GM21529 (cell line): Measurements from ENCODE around the gene FIBP.
"Not testable (repeated sequence)": the region's sequence is repeated elsewhere in the genome, so short reads cannot be mapped to it uniquely, and the experiment has no call there.

Experiments used
- ATAC-seq: cut with Tn5 transposase; IDR thresholded peaks from one replicate; pipeline ENCODE4 v1.9.1; 2021; ENCODE audit not compliant: unreplicated experiment

Gene FIBP

GRCh38 chr11:65915101-65915820 is 27.0 kb upstream of the FIBP start:
- ATAC-seq: no peak

- ATAC-seq: no peak
Observed at GRCh38 chr11:65912845-65913244, 24.6 kb upstream of the FIBP start.

- ATAC-seq: no peak
Observed at GRCh38 chr11:65911682-65912568, 23.7 kb upstream of the FIBP start.

GRCh38 chr11:65907878-65908277 is 19.6 kb upstream of the FIBP start:
- no peak for ATAC-seq

GRCh38 chr11:65906602-65907001 is 18.3 kb upstream of the FIBP start:
- no peak for ATAC-seq

GRCh38 chr11:65903715-65904114 is 15.4 kb upstream of the FIBP start:
- ATAC-seq: no peak

GRCh38 chr11:65903068-65903481 is 14.8 kb upstream of the FIBP start:
- no peak for ATAC-seq

- no peak for ATAC-seq
Observed at GRCh38 chr11:65900899-65901180, 12.6 kb upstream of the FIBP start.

- peak; percentile 79 for ATAC-seq
Observed at GRCh38 chr11:65900125-65900898, 12.0 kb upstream of the FIBP start, which contains the start of gene FOSL1. FOSL1 (minus strand) TSS chr11:65900388; CDS start chr11:65900339, 49 bp downstream.

- ATAC-seq: no peak
Observed at GRCh38 chr11:65899356-65900124, 11.3 kb upstream of the FIBP start.

GRCh38 chr11:65898656-65899355 is 10.5 kb upstream of the FIBP start:
- no peak for ATAC-seq

GRCh38 chr11:65897020-65897471 is 8.8 kb upstream of the FIBP start:
- ATAC-seq: no peak

- no peak for ATAC-seq
Observed at GRCh38 chr11:65896034-65896999, 8.0 kb upstream of the FIBP start.

- ATAC-seq: no peak
Observed at GRCh38 chr11:65895482-65895981, 7.3 kb upstream of the FIBP start.

- no peak for ATAC-seq
Observed at GRCh38 chr11:65894034-65894591, 5.8 kb upstream of the FIBP start.

- ATAC-seq: no peak
Observed at GRCh38 chr11:65892661-65893317, 4.5 kb upstream of the FIBP start.

- not testable (repeated sequence) for ATAC-seq
Observed at GRCh38 chr11:65892137-65892540, 3.9 kb upstream of the FIBP start.
